ENCODE measurements around the gene LPP. TPM values are rescaled to one million over a fixed set of nuclear protein-coding genes. Genes with fewer than 3 reads are reported as not detected.

LPP gene
- polyA plus RNA-seq, 3 donors = 26.4 to 31.9 (median 28.6) TPM

- no peak for DNase-seq (ENCODE audit: extremely low read depth in 1 of 11, low read depth in 9 of 11, low spot score in 4 of 11)
Observed at GRCh38 chr3:188817935-188818269, 663.9 kb downstream of the LPP start.

DNA sequence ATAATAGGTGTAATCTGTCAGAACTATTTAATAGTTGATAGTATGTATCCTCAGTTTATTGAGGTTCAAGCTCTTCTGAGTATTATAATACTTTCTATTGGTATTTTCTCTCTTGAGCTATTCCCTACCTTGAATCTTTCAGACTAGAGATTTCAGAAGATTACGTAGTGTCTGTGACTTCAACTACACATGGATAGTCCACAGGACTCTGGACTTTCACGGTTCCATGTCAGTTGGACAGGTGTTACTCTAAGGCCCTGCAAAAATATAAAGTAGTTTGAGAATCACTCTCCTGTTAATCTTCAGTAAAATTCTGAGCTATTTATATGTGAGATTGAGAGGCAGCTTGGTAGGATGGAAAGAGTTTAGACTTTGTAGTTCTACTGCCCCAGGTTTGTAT lies 664.3 kb downstream of the LPP start:
- DNase-seq (ENCODE audit: extremely low read depth in 1 of 11, low read depth in 9 of 11, low spot score in 4 of 11) = no peak

- no peak for DNase-seq (ENCODE audit: extremely low read depth in 1 of 11, low read depth in 9 of 11, low spot score in 4 of 11)
Observed at GRCh38 chr3:188819939-188820338, 666.0 kb downstream of the LPP start.

DNA sequence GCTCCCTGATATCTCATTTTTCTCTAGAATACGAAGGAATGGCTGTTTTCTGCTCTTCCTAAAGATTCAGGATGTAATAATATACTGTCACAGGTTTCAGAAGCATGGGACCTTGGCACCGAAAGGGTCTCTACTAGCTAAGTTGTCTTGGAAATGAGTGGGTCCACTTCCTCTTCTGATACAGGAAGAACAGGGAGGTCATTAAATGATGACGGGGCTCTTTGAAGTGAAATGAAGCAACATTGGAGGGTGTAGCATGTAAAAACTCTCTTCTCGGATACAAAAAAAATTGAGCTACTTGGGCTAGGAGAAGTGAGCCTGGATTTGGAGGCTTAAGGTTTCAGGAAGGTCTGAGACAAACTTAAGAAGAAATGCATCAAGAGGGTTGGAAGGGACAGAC lies 668.0 kb downstream of the LPP start:
- DNase-seq (ENCODE audit: extremely low read depth in 1 of 11, low read depth in 9 of 11, low spot score in 4 of 11) = no peak

DNA sequence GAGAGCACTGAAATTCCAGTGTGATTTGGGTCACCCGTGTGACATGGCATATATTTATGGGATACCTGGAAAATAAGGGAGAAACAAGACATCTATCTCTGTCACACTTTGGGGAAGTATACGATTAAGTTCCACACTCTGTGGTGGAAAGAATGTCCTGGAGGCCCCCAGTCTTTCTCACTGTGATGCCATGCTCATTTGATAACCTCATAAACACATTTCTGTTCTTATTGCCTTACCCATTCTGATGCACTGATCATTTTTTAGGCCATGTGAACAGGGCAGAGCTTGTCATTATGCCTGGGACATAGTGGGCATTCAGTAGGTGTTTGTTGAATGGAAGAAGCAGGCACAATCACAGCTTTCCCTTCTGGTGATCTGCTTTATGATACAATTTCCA lies 668.5 kb downstream of the LPP start:
- no peak for DNase-seq (ENCODE audit: extremely low read depth in 1 of 11, low read depth in 9 of 11, low spot score in 4 of 11)

DNA sequence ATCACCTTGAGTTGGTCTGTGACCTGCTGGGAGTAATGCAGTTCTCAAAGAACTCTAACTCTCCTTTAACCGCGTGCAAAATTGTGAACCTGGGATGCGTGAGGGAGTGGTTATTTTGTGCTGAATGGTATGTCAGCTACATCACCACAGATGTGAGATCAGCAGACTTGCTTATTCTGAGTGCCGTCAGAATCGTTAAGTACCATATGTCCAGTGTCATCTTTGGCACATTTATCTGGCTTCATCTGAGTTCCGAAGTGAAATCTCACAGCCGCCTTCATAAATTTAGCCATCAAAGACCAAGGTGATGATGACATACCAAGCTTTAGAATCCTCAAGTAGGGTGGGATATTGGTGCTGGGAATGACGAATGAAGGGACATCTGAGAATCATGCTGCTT lies 670.6 kb downstream of the LPP start:
- no peak for DNase-seq (ENCODE audit: extremely low read depth in 1 of 11, low read depth in 9 of 11, low spot score in 4 of 11)

DNA sequence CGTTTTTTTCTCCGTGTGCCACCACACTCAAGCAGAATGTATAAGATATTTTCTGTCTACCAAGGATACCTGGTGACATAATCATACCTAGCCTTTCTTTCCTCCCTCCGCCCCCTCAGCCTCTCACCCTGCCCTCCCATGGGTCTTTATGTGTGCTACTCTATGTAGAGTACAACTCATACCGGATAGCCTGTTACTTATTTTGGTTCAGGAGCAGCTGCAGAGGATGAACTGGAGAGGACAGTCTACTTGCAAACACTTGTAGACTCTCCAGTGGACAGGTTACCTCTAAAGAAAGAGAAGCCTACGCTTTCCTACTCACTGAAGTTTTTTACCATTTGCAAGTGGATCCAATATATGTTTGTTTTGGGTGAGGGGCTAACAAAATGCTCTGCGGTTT lies 671.9 kb downstream of the LPP start:
- DNase-seq (ENCODE audit: extremely low read depth in 1 of 11, low read depth in 9 of 11, low spot score in 4 of 11) = no peak

- DNase-seq (ENCODE audit: extremely low read depth in 1 of 11, low read depth in 9 of 11, low spot score in 4 of 11) = no peak
Observed at GRCh38 chr3:188826574-188826973, 672.6 kb downstream of the LPP start.

- no peak for DNase-seq (ENCODE audit: extremely low read depth in 1 of 11, low read depth in 9 of 11, low spot score in 4 of 11)
Observed at GRCh38 chr3:188827103-188827502, 673.1 kb downstream of the LPP start.

DNA sequence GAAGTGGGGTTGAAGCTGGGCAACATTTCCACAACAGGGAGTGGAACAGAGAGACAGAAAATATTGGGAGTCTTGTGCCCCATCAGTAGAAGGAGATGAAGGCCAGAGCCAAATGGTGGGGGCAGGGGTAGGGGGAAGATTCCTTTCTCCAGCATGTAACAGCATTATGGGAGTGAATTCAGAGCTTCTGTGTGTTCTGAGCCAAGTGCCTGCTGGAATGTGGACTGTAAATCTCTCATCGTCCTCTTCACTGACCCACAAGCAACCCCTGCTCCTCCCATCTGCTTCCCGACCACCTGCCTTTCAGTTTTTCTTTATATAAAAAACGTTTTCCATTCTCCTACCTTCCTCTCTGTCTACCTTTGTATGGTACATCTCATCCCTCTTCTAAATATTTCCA lies 673.6 kb downstream of the LPP start:
- DNase-seq (ENCODE audit: extremely low read depth in 1 of 11, low read depth in 9 of 11, low spot score in 4 of 11) = peak in 2 of 11 donors; percentile 36 to 52

DNA sequence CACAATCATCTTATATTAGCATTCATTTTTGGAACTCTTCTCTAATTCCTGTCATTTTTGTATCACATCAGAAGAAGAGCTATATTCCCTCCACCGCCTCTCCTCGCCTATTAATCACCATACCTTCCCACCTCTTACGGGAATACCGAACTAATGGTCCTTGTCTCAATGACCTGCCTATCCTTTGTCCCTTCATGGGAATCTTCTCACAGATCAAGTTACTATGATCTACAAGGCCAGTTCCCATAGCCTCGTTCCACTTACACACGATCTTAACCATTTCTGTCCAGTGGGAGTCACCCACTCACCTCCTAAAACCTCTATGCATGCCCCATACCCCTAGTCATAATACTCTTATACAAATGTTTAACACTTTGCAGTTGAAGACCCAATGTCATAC lies 675.2 kb downstream of the LPP start:
- peak in 5 of 11 donors; percentile 43 to 59 (median 50) for DNase-seq (ENCODE audit: extremely low read depth in 1 of 11, low read depth in 9 of 11, low spot score in 4 of 11)

- DNase-seq (ENCODE audit: extremely low read depth in 1 of 11, low read depth in 9 of 11, low spot score in 4 of 11) = no peak
Observed at GRCh38 chr3:188829576-188829975, 675.6 kb downstream of the LPP start.

GRCh38 chr3:188830893-188831292 lies 676.9 kb downstream of the LPP start:
- DNase-seq (ENCODE audit: extremely low read depth in 1 of 11, low read depth in 9 of 11, low spot score in 4 of 11) = no peak

DNA sequence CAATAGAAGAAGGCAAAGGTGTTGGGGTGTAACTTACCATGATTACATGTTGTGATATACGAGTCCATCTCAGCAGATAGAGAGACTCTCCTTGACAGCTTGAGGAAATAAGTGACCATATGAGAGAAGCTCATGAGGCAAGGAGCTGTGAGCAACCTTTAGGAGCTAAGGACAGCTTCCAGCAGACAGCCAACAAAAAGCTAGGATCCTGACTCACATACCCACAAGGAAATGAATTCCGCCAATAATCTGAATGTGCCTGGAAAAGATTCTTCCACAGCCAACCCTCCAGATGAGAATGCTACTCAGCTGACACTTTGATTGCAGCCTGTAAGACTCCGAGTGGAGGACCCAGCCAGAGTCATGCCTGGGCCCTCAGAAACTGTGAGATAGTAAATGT lies 678.2 kb downstream of the LPP start:
- no peak for DNase-seq (ENCODE audit: extremely low read depth in 1 of 11, low read depth in 9 of 11, low spot score in 4 of 11)

DNA sequence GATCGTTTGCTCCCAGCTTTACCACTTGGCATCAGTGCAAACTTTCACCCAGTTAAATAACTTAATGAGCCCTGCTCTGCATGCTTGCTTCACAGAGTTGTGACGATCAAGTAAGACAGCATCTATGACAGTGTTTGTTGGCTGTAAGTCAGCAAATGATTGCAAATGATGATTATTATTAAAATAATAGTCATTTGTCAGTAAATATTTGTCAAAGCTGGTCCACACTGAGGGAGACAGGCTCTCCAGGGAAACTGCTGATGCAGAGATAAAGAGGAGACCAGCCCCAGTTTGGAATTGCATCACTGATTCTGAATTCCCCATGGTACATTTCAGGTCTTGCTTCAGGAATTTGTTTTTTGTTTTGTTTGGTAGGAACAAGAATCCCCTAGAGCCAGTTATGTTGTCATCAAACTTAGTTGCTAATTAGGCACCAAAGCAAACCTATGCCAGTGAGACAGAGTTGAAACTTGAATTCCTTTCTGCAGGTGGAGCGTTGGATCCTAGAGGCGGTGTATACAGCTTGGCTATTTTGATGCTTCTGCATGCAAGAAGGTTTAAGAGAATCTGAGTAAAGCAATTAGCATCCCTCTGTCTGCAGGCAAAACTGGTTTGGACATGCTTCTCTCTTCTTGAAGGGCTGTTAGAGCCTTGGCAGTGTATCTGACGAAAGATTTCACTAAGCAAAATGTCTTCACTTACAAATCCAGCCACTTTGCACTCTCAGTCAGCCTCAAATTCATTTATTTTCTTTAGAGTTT lies 679.2 kb downstream of the LPP start:
- DNase-seq (ENCODE audit: extremely low read depth in 1 of 11, low read depth in 9 of 11, low spot score in 4 of 11) = no peak

- no peak for DNase-seq (ENCODE audit: extremely low read depth in 1 of 11, low read depth in 9 of 11, low spot score in 4 of 11)
Observed at GRCh38 chr3:188834349-188834748, 680.4 kb downstream of the LPP start.

DNA sequence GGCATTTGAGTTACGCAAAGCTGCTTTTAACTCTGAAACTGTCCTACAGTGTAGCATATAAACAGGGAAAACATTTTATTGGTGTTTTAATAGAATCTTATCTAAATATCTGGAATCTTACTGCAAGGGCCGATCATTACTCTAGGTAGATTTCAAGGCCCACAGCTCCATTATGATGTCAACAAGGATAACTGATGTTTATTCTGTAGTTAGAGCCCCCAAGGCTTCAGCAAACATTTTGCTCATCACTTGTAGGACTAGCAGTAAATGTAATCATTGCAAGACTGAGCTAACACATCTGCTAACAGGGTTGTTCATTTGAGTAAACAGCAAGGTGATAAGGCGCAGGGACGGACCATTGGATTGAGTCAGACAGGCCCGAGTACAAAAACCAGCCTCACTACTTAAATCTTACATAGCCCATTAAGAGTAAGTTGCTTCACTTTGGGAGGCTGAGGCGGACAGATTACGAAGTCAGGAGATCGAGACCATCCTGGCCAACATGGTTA lies 685.3 kb downstream of the LPP start:
- DNase-seq (ENCODE audit: extremely low read depth in 1 of 11, low read depth in 9 of 11, low spot score in 4 of 11) = no peak

DNA sequence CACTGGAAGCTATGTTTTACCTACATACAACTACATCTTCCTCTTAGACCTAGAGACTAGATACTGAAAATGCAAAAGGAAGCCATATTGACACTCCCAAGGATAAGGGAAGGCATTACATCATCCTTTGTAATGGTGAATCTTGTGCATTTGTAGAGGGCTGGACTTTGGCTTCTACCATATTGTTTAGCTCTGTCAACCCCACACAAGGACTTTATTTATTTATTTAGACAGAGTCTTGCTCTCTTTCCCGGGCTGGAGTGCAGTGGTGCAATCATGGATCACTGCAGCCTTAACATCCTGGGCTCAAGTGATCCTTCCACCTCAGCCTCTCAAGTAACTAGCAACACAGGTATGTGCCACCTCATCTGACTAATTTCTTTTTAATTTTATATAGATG lies 686.3 kb downstream of the LPP start:
- no peak for DNase-seq (ENCODE audit: extremely low read depth in 1 of 11, low read depth in 9 of 11, low spot score in 4 of 11)

- no peak for DNase-seq (ENCODE audit: extremely low read depth in 1 of 11, low read depth in 9 of 11, low spot score in 4 of 11)
Observed at GRCh38 chr3:188841906-188842305, 687.9 kb downstream of the LPP start.

DNA sequence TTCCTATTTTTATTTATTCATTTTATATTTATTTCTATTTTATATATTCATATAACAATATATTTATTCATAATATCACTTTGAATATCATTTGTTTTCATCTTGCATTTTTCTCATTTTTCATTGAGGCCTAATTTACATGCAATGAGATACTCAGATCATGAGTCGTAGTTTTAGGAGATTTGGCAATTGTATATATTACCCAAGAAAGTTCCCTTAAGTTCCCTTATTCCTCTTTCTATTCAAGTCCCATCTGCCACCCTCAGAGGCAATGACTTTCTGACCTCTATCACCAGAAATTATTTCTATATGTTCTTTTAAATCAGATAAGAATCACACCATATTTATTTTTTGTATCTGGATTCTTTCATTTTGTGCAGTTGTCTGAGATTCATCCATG lies 688.7 kb downstream of the LPP start:
- DNase-seq (ENCODE audit: extremely low read depth in 1 of 11, low read depth in 9 of 11, low spot score in 4 of 11) = no peak

DNA sequence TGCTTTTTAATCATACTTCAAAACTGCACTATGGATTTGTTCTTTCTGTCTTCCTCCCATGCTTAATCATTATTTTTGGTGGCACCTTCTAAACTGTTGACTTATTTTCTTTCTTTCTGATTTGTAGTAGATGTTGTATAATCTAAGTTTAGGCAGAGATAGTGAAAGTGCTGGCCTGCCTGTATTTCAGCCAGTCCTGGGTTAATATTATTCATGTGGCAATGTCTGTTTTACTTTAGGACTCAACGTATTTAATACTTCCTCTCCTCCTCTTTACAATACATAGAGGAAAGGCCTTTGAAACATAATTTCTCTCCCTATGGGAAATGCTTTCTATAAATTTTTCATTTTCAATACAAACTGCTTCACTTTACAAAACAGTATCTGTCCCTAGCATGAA lies 690.1 kb downstream of the LPP start:
- no peak for DNase-seq (ENCODE audit: extremely low read depth in 1 of 11, low read depth in 9 of 11, low spot score in 4 of 11)

All from renal cortex interstitium (tissue), 11 donors.